ENCODE data around the gene EDN1.

Gene EDN1

DNA sequence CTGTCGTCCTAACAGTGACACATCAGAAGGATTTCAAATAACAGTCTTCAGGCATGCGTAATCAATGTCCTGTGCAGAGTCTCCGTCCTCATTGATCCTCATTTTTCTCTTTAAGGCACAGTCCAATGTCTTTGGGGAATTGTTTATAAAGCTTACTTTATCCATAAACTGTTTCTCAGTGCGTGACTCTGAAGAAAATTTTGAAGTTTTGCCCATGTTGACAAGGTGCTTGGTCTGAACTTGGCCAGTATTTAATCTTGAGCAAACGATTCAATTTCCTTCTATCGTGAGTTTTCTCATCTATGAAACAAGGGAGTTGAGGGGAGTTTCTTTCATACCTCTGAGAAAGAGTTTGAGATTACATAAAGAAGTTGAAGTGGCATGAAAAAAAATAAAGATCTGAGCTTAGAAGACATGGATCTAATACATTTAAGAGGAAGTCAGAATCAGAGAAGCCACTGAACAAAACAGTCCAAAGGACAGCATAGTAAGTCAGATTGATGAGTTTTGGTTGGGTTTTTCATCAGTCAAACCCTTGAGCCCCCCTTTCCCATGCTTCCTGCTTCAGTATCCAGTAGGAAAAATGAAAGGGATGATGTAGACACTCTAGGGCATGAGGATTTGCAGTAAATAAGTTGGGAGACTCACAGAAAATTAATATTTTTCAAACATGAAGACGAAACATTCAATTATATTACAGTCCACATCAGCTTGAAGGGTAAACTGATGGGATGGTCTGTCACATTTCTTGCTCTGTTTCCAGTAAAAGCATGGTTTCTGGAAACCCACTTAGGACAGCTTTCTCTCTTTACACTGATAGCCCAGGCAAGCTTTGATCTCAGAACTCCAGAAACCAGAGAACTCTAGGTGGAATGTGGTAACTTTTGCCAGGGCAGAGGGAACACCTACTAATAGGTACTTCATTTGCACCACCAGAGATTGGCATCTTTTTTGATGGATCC, 8.1 kb downstream of the EDN1 start:
- Histone ChIP-seq H3K27me3 (no peaks in the 10 kb centered on the region), H3K27ac (no peak overlapping the region), H3K4me3 (no peak overlapping the region), H3K36me3 (no peaks in the 10 kb centered on the region), H3K4me1 (peaks cover 0 to 46% (median 28%) of the 10 kb centered on the region in 4 donors), H3K9me3 (no peaks in the 10 kb centered on the region)
- TF ChIP-seq, protein P1, sequence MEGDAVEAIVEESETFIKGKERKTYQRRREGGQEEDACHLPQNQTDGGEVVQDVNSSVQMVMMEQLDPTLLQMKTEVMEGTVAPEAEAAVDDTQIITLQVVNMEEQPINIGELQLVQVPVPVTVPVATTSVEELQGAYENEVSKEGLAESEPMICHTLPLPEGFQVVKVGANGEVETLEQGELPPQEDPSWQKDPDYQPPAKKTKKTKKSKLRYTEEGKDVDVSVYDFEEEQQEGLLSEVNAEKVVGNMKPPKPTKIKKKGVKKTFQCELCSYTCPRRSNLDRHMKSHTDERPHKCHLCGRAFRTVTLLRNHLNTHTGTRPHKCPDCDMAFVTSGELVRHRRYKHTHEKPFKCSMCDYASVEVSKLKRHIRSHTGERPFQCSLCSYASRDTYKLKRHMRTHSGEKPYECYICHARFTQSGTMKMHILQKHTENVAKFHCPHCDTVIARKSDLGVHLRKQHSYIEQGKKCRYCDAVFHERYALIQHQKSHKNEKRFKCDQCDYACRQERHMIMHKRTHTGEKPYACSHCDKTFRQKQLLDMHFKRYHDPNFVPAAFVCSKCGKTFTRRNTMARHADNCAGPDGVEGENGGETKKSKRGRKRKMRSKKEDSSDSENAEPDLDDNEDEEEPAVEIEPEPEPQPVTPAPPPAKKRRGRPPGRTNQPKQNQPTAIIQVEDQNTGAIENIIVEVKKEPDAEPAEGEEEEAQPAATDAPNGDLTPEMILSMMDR (IDR thresholded peaks at IDR 0.05), result no peak
- intact Hi-C loops (cut with DNase I; ENCODE audit: low total_unique reads), result no loop called here
- DNase-seq, result no peak

DNA sequence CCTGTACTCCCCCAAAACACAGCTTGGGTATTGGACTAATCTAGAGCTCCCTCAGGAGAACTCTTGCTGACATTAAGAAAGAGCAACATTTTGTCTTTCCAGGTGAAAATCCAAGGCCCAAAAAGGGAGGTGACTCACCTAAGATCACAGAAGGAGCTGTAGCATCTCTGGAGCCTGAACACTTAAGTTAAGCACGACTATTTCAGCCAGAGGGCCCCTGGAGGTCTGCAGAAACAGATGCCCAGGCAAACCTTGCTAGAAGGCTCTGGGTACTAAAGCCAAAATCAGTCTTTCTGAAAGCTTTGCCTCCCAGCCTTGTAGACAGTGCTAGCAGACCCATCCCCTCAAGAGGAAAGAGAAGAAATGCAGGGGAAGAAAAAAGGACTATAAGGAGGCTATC, 8.8 kb downstream of the EDN1 start:
- no peak overlapping the region for H3K27ac ChIP-seq
- H3K9me3 ChIP-seq, result no peaks in the 10 kb centered on the region
- no peak overlapping the region for H3K4me3 ChIP-seq
- TF ChIP-seq, protein P1 (IDR thresholded peaks at IDR 0.05), result no peak
- H3K36me3 ChIP-seq, result no peaks in the 10 kb centered on the region
- intact Hi-C loops (cut with DNase I; ENCODE audit: low total_unique reads), result no loop called here
- H3K27me3 ChIP-seq, result no peaks in the 10 kb centered on the region
- DNase-seq, result no peak
- H3K4me1 ChIP-seq, result peaks cover 0 to 39% (median 22%) of the 10 kb centered on the region in 4 donors

DNA sequence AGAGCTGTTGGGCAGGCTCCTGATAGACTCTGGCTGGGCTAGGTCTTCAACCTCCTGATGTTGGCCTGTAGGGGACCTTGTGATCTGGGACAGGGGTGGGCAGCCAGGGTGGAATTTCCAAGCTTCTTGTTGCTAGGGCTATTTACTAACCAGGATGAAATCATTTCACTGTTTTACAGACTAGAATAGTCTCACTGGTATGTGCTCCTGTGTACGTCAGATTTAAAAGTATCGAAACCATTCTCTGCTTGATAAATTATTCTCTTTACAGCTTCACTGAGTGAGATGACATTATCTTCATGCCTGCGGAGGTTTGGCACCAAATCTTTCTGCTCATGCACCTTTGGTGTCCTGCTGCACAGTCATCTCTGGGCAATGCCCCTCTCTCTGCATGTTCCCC, 10.9 kb downstream of the EDN1 start:
- TF ChIP-seq, protein P1 (IDR thresholded peaks at IDR 0.05), result no peak
- Histone ChIP-seq H3K36me3 (no peaks in the 10 kb centered on the region), H3K27ac (no peak overlapping the region), H3K27me3 (no peaks in the 10 kb centered on the region), H3K9me3 (no peaks in the 10 kb centered on the region), H3K4me1 (peaks cover 0 to 20% (median 4%) of the 10 kb centered on the region in 4 donors), H3K4me3 (no peak overlapping the region)
- DNase-seq, result no peak
- intact Hi-C loops (cut with DNase I; ENCODE audit: low total_unique reads), result loop anchor here (5.0 kb wide), 1 partner anchor 1191 kb away; no protein-coding TSS in a partner anchor

DNA sequence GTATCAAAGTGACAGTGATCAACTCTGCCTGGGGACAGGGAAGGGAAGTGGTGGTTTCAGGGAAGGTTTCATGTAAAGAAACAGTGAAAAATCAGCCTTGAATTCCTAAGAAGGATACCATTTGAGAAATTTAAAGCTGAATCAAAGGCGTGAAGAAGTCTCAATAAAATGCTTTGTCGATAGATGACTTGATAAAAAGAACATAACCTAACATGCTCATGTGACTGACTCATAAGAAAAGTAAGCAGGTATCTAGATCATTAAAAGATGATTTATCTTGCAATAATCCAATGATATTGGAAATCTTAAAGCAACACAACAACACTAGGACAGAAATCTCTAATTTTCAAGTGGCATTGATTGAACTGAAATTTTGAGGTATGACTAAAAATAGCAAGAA, 14.3 kb downstream of the EDN1 start:
- Histone ChIP-seq H3K27ac (no peak overlapping the region), H3K36me3 (no peaks in the 10 kb centered on the region), H3K27me3 (no peaks in the 10 kb centered on the region), H3K9me3 (no peaks in the 10 kb centered on the region), H3K4me1 (no peaks in the 10 kb centered on the region), H3K4me3 (no peak overlapping the region)
- TF ChIP-seq, protein P1 (IDR thresholded peaks at IDR 0.05), result no peak
- intact Hi-C loops (cut with DNase I; ENCODE audit: low total_unique reads), result loop anchor here (5.0 kb wide), 1 partner anchor 1188 kb away; no protein-coding TSS in a partner anchor
- DNase-seq, result no peak

DNA sequence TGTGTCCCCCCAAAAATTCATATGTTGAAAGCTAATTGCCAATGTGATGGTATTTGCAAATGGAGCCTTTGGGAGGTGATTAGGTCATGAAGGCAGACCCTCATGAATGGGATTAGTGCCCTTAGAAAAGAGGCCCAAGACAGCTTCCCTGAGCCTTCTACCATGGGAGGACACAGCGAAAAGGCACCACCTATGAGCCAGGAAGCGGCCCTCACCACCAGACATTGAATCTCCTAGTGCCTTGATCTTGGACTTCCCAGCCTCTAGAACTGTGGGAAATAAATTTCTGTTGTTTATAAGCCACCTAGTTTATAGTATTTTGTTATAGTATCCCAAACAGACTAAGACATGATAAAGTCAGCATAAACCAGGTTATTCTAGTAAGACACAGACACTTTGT, 18.9 kb downstream of the EDN1 start:
- intact Hi-C loops (cut with DNase I; ENCODE audit: low total_unique reads), result no loop called here
- TF ChIP-seq, protein P1 (IDR thresholded peaks at IDR 0.05), result no peak
- H3K9me3 ChIP-seq, result no peaks in the 10 kb centered on the region
- H3K27ac ChIP-seq, result no peak overlapping the region
- H3K4me1 ChIP-seq, result peaks cover 0 to 15% (median 9%) of the 10 kb centered on the region in 4 donors
- H3K36me3 ChIP-seq, result no peaks in the 10 kb centered on the region
- no peak overlapping the region for H3K4me3 ChIP-seq
- no peak for DNase-seq
- no peaks in the 10 kb centered on the region for H3K27me3 ChIP-seq
